Measurements from ENCODE around the gene COQ7.

DNA sequence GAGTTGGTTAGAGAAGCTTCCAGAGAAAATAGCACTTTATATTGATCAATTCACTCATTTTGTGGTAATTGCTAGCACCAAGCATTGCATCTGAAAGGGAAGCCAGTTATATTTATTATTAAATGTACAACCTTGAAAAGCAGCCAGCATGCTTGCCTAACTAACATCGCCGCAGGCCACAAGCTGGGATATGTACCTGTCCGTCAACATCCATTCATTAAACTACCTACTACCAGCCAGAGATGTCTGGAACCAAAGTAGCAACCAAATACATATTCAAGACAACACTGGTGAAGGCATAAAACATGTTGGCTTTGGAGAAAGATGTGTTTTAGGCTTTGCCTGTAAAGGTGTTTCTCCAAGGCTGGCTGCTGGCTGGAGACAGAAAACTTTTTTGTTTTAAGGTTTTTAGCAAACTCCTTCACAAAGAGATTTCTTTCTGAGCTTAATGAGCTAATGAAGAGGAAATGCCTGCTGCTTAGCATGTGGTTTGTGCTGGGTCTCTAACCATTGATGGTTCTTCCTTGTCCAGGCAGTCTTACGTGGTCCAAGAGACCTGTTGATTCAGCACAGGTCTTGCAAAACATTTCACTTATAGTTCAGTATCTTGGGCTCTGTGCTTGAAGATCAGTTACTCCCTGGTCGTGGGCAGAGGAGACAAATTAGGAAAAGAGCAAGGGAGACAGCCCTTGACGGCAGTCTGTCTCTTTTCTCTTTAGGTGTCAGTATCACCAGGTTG lies 49.5 kb downstream of the COQ7 start:
- TF ChIP-seq POLR2AphosphoS5 (IDR thresholded peaks at IDR 0.05; ENCODE audit: low read depth): no peak
- TF ChIP-seq, protein P1, sequence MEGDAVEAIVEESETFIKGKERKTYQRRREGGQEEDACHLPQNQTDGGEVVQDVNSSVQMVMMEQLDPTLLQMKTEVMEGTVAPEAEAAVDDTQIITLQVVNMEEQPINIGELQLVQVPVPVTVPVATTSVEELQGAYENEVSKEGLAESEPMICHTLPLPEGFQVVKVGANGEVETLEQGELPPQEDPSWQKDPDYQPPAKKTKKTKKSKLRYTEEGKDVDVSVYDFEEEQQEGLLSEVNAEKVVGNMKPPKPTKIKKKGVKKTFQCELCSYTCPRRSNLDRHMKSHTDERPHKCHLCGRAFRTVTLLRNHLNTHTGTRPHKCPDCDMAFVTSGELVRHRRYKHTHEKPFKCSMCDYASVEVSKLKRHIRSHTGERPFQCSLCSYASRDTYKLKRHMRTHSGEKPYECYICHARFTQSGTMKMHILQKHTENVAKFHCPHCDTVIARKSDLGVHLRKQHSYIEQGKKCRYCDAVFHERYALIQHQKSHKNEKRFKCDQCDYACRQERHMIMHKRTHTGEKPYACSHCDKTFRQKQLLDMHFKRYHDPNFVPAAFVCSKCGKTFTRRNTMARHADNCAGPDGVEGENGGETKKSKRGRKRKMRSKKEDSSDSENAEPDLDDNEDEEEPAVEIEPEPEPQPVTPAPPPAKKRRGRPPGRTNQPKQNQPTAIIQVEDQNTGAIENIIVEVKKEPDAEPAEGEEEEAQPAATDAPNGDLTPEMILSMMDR (IDR thresholded peaks at IDR 0.05; ENCODE audit: insufficient read depth, low read length): no peak
- TF ChIP-seq, protein P2, sequence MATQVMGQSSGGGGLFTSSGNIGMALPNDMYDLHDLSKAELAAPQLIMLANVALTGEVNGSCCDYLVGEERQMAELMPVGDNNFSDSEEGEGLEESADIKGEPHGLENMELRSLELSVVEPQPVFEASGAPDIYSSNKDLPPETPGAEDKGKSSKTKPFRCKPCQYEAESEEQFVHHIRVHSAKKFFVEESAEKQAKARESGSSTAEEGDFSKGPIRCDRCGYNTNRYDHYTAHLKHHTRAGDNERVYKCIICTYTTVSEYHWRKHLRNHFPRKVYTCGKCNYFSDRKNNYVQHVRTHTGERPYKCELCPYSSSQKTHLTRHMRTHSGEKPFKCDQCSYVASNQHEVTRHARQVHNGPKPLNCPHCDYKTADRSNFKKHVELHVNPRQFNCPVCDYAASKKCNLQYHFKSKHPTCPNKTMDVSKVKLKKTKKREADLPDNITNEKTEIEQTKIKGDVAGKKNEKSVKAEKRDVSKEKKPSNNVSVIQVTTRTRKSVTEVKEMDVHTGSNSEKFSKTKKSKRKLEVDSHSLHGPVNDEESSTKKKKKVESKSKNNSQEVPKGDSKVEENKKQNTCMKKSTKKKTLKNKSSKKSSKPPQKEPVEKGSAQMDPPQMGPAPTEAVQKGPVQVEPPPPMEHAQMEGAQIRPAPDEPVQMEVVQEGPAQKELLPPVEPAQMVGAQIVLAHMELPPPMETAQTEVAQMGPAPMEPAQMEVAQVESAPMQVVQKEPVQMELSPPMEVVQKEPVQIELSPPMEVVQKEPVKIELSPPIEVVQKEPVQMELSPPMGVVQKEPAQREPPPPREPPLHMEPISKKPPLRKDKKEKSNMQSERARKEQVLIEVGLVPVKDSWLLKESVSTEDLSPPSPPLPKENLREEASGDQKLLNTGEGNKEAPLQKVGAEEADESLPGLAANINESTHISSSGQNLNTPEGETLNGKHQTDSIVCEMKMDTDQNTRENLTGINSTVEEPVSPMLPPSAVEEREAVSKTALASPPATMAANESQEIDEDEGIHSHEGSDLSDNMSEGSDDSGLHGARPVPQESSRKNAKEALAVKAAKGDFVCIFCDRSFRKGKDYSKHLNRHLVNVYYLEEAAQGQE (IDR thresholded peaks at IDR 0.05; ENCODE audit: insufficient replicate concordance, low read depth): no peak

Data from HL-60 (cell line).